ENCODE measurements around the gene GUCY2F. TPM values are rescaled to one million over a fixed set of nuclear protein-coding genes. Genes with fewer than 3 reads are reported as not detected.

Gene GUCY2F
- total RNA-seq, 6 experiments from 2014 or later, result not detected

GRCh38 chrX:109392895-109393294, 89.0 kb downstream of the GUCY2F start:
- intact Hi-C loops (cut with DNase I), result no loop called here
- Histone ChIP-seq H3K4me1 (no peaks in the 10 kb centered on the region), H3K27ac (no peak overlapping the region), H3K4me3 (no peak overlapping the region), H3K36me3 (no peaks in the 10 kb centered on the region), H3K27me3 (no peaks in the 10 kb centered on the region), H3K9me3 (no peaks in the 10 kb centered on the region)
- no peak for TF ChIP-seq POLR2A (IDR thresholded peaks at IDR 0.05)
- TF ChIP-seq, protein P1, sequence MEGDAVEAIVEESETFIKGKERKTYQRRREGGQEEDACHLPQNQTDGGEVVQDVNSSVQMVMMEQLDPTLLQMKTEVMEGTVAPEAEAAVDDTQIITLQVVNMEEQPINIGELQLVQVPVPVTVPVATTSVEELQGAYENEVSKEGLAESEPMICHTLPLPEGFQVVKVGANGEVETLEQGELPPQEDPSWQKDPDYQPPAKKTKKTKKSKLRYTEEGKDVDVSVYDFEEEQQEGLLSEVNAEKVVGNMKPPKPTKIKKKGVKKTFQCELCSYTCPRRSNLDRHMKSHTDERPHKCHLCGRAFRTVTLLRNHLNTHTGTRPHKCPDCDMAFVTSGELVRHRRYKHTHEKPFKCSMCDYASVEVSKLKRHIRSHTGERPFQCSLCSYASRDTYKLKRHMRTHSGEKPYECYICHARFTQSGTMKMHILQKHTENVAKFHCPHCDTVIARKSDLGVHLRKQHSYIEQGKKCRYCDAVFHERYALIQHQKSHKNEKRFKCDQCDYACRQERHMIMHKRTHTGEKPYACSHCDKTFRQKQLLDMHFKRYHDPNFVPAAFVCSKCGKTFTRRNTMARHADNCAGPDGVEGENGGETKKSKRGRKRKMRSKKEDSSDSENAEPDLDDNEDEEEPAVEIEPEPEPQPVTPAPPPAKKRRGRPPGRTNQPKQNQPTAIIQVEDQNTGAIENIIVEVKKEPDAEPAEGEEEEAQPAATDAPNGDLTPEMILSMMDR (IDR thresholded peaks at IDR 0.05), result no peak
- WGBS (ENCODE audit: insufficient coverage, low coverage, low lambda C conversion rate, missing lambda C conversion rate), result 50% methylated on average over 5 of the region's 5 CpGs
- no peak for DNase-seq
- ATAC-seq, result no peak

- no peaks in the 10 kb centered on the region for H3K4me1 ChIP-seq
- ATAC-seq, result no peak
- WGBS (ENCODE audit: insufficient coverage, low coverage, low lambda C conversion rate, missing lambda C conversion rate), result 56% methylated on average over 2 of the region's 2 CpGs
- TF ChIP-seq, protein P1 (IDR thresholded peaks at IDR 0.05), result no peak
- no peak for TF ChIP-seq POLR2A (IDR thresholded peaks at IDR 0.05)
- intact Hi-C loops (cut with DNase I), result no loop called here
- no peak overlapping the region for H3K27ac ChIP-seq
- no peak for DNase-seq
- H3K27me3 ChIP-seq, result no peaks in the 10 kb centered on the region
- H3K4me3 ChIP-seq, result no peak overlapping the region
- H3K9me3 ChIP-seq, result no peaks in the 10 kb centered on the region
- no peaks in the 10 kb centered on the region for H3K36me3 ChIP-seq
Measured at GRCh38 chrX:109390556-109390955, 91.3 kb downstream of the GUCY2F start.

GRCh38 chrX:109389917-109390316, 92.0 kb downstream of the GUCY2F start:
- H3K27ac ChIP-seq, result no peak overlapping the region
- H3K4me1 ChIP-seq, result no peaks in the 10 kb centered on the region
- H3K9me3 ChIP-seq, result no peaks in the 10 kb centered on the region
- WGBS (ENCODE audit: insufficient coverage, low coverage, low lambda C conversion rate, missing lambda C conversion rate), result 43% methylated on average over 1 of the region's 1 CpG
- no peak for ATAC-seq
- no peak for TF ChIP-seq POLR2A (IDR thresholded peaks at IDR 0.05)
- TF ChIP-seq, protein P1 (IDR thresholded peaks at IDR 0.05), result no peak
- DNase-seq, result no peak
- intact Hi-C loops (cut with DNase I), result no loop called here
- H3K36me3 ChIP-seq, result no peaks in the 10 kb centered on the region
- no peak overlapping the region for H3K4me3 ChIP-seq
- H3K27me3 ChIP-seq, result no peaks in the 10 kb centered on the region

DNA sequence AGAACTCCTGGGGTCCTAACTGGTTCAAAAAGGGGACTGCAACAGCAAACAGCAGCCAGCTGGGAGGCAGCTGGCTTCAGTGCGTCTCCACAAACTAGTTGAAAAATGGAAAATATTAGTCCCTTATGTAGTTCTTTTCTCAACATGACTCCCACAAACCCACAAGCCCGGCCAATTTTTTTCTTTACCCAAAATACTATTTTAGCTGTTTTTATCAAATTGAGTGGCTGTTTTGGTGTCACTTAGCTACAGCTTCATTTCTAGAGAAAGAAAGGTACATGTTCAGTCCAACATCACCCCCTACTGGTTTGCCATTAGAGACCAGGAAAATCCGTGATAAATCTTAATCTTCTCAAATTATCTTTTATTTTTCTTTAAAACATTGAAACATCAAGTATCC, 97.2 kb downstream of the GUCY2F start:
- ATAC-seq (peak in 2 of 4 donors; percentile 35 to 39), DNase-seq (no peak)

More for the DNA sequence above, 97.2 kb downstream of the GUCY2F start:
- Histone ChIP-seq H3K4me3 (no peak overlapping the region), H3K9me3 (no peaks in the 10 kb centered on the region), H3K27ac (no peak overlapping the region), H3K27me3 (peaks cover 0 to 10% of the 10 kb centered on the region in 2 donors), H3K36me3 (no peaks in the 10 kb centered on the region), H3K4me1 (no peaks in the 10 kb centered on the region)
- 35% methylated on average over 3 of the region's 3 CpGs for WGBS (ENCODE audit: insufficient coverage, low coverage, low lambda C conversion rate, missing lambda C conversion rate)
- no peak for TF ChIP-seq POLR2A (IDR thresholded peaks at IDR 0.05)
- TF ChIP-seq, protein P1 (IDR thresholded peaks at IDR 0.05), result peak; percentile 38 to 57 (median 48)
- intact Hi-C loops (cut with DNase I), result no loop called here
